Fibroblast of mammary gland (primary cell): Measurements from ENCODE around the gene PRXL2A.

Source experiments
- DNase-seq: peaks from one replicate; pipeline ENCODE4 v3.0.0-alpha.2; 2010; ENCODE audit warnings: low read depth
- H3K4me3 ChIP-seq: 2 replicates; pipeline ENCODE4 v1.5.1; 2011; ENCODE audit warnings: low read depth, mild to moderate bottlenecking, low read length, moderate library complexity; ENCODE audit not compliant: control insufficient read depth
- CTCF ChIP-seq: conservative IDR thresholded peaks from 2 replicates; pipeline ENCODE4 v1.5.1; 2011; ENCODE audit warnings: low read depth, low read length, inconsistent platforms; ENCODE audit not compliant: control insufficient read depth, insufficient read depth

Gene PRXL2A

GRCh38 chr10:80484243-80484642, 75.9 kb downstream of the PRXL2A start:
- no peak for DNase-seq
- no peak overlapping the region for H3K4me3 ChIP-seq
- no peak for TF ChIP-seq CTCF

GRCh38 chr10:80484676-80485075, 76.3 kb downstream of the PRXL2A start:
- TF ChIP-seq CTCF: no peak
- no peak for DNase-seq
- H3K4me3 ChIP-seq: no peak overlapping the region

- DNase-seq: no peak
- TF ChIP-seq CTCF: no peak
- no peak overlapping the region for H3K4me3 ChIP-seq
Observed at GRCh38 chr10:80485076-80485945, 77.0 kb downstream of the PRXL2A start.

- TF ChIP-seq CTCF: no peak
- DNase-seq: no peak
- no peak overlapping the region for H3K4me3 ChIP-seq
Observed at GRCh38 chr10:80485946-80486764, 77.8 kb downstream of the PRXL2A start.
